ENCODE data around the gene AHRR. TPM values are rescaled to one million over a fixed set of nuclear protein-coding genes. Genes with fewer than 3 reads are reported as not detected.

The AHRR gene
- total RNA-seq, 2 experiments from 2014 or later, result 2.2 to 3.4 TPM

GRCh38 chr5:458547-459353, 137.2 kb downstream of the AHRR start:
- intact Hi-C loops (cut with micrococcal nuclease; ENCODE audit: unreplicated experiment), result no loop called here

DNA sequence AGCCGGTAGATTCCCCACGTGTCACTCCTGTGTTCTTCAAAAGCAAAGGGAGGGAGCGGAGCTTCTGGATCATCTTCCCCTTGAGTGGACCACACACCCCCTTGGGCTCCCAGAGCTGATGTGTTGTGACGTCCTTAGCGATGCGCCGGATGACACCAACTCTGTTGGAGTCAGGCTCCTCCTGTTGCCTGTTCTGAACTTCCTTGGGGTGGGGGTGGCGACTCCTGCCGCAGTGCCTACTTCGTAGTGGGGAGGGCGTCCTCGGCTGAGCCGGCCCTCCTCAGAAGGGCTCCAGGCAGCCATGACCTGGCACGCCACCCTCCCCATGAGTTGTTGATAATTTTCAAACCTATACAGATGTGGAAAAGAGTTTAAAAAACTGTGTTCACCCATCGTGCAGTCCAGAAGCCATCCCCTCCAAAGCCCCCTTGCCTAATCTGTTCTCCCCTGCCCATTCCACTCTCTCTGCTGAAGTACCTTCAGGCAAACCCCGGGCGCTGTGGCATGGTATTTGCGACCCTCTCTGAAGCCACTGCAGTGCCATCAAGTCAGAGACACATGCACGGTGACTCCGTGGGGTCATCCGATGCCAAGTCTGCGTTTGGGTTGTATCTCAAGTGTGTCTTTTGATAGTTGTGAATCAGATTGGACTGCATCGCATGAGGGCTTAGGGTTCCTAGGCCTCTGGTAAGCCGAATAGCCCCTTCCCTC, 138.2 kb downstream of the AHRR start:
- H2AFZ ChIP-seq (ENCODE audit: low read length), result no peak overlapping the region
- intact Hi-C loops (cut with micrococcal nuclease; ENCODE audit: unreplicated experiment), result no loop called here
- peaks cover 4% of the 10 kb centered on the region; the same call in 1 of the 2 replicates for H3K79me2 ChIP-seq (ENCODE audit: insufficient read depth, low read depth, low read length)
- H3K4me2 ChIP-seq (ENCODE audit: low read length), result no peak overlapping the region
- no peak for DNase-seq (ENCODE audit: low spot score)
- CTCF ChIA-PET (ENCODE audit: unreplicated experiment), result no interaction called here
- no peaks in the 10 kb centered on the region for H3K4me1 ChIP-seq (ENCODE audit: insufficient read depth, low read length, poor library complexity, severe bottlenecking)
- no peak overlapping the region for H3K4me3 ChIP-seq (ENCODE audit: low read depth, low read length, poor library complexity, severe bottlenecking)
- BruUV-seq (replicated peaks), result no TSS peak
- TF ChIP-seq, protein P1, sequence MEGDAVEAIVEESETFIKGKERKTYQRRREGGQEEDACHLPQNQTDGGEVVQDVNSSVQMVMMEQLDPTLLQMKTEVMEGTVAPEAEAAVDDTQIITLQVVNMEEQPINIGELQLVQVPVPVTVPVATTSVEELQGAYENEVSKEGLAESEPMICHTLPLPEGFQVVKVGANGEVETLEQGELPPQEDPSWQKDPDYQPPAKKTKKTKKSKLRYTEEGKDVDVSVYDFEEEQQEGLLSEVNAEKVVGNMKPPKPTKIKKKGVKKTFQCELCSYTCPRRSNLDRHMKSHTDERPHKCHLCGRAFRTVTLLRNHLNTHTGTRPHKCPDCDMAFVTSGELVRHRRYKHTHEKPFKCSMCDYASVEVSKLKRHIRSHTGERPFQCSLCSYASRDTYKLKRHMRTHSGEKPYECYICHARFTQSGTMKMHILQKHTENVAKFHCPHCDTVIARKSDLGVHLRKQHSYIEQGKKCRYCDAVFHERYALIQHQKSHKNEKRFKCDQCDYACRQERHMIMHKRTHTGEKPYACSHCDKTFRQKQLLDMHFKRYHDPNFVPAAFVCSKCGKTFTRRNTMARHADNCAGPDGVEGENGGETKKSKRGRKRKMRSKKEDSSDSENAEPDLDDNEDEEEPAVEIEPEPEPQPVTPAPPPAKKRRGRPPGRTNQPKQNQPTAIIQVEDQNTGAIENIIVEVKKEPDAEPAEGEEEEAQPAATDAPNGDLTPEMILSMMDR (conservative IDR thresholded peaks at IDR 0.05; ENCODE audit: low read length), result no peak
- no peak for TF ChIP-seq EZH2phosphoT487 (IDR thresholded peaks at IDR 0.05; ENCODE audit: borderline replicate concordance, low read depth, low read length)
- H3K27ac ChIP-seq (ENCODE audit: low read depth, low read length, poor library complexity, severe bottlenecking), result no peak overlapping the region
- no peaks in the 10 kb centered on the region for H4K20me1 ChIP-seq (ENCODE audit: insufficient read depth, low read length)
- POLR2A ChIA-PET, result no interaction called here
- H3K9me2 ChIP-seq (ENCODE audit: insufficient read depth, low read length), result no peaks in the 10 kb centered on the region
- H3K36me3 ChIP-seq (ENCODE audit: insufficient read depth, low read length), result peaks cover 87% of the 10 kb centered on the region
- no peaks in the 10 kb centered on the region for H3K9me3 ChIP-seq (ENCODE audit: low read length)

More at GRCh38 chr5:458547-459353, 137.2 kb downstream of the AHRR start:
- H4K20me1 ChIP-seq (ENCODE audit: insufficient read depth, low read length), result no peaks in the 10 kb centered on the region
- peaks cover 87% of the 10 kb centered on the region for H3K36me3 ChIP-seq (ENCODE audit: insufficient read depth, low read length)
- TF ChIP-seq, protein P1 (conservative IDR thresholded peaks at IDR 0.05; ENCODE audit: low read length), result no peak
- no peak for TF ChIP-seq EZH2phosphoT487 (IDR thresholded peaks at IDR 0.05; ENCODE audit: borderline replicate concordance, low read depth, low read length)
- H3K4me2 ChIP-seq (ENCODE audit: low read length), result no peak overlapping the region
- H3K4me3 ChIP-seq (ENCODE audit: low read depth, low read length, poor library complexity, severe bottlenecking), result no peak overlapping the region
- H3K4me1 ChIP-seq (ENCODE audit: insufficient read depth, low read length, poor library complexity, severe bottlenecking), result no peaks in the 10 kb centered on the region
- BruUV-seq (replicated peaks), result no TSS peak
- no peak for DNase-seq (ENCODE audit: low spot score)
- no peak overlapping the region for H2AFZ ChIP-seq (ENCODE audit: low read length)
- no peak overlapping the region for H3K27ac ChIP-seq (ENCODE audit: low read depth, low read length, poor library complexity, severe bottlenecking)
- no peaks in the 10 kb centered on the region for H3K9me3 ChIP-seq (ENCODE audit: low read length)
- peaks cover 4% of the 10 kb centered on the region; the same call in 1 of the 2 replicates for H3K79me2 ChIP-seq (ENCODE audit: insufficient read depth, low read depth, low read length)
- H3K9me2 ChIP-seq (ENCODE audit: insufficient read depth, low read length), result no peaks in the 10 kb centered on the region
- CTCF ChIA-PET (ENCODE audit: unreplicated experiment), result no interaction called here
- POLR2A ChIA-PET, result no interaction called here

DNA sequence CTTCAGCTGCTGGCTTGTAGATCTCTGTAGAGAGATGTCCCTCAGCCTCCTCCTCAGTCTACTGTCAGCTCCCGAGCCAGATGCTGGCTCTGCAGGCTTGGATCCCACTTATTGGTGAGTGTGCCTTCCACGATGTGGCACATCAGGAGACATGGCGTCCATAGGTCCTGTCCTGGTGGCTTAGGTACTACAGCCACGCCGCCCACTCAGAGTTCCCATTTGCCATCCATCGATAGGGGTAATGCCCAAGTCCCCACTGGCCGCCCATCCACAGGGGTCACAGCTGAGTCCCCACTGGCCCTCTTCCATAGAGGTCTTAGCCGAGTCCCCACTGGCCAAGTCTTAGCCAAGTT, 138.7 kb downstream of the AHRR start:
- no peaks in the 10 kb centered on the region for H3K9me2 ChIP-seq (ENCODE audit: insufficient read depth, low read length)
- BruUV-seq (replicated peaks), result no TSS peak
- H4K20me1 ChIP-seq (ENCODE audit: insufficient read depth, low read length), result no peaks in the 10 kb centered on the region
- no peaks in the 10 kb centered on the region for H3K9me3 ChIP-seq (ENCODE audit: low read length)
- no peak overlapping the region for H3K27ac ChIP-seq (ENCODE audit: low read depth, low read length, poor library complexity, severe bottlenecking)
- no peaks in the 10 kb centered on the region for H3K4me1 ChIP-seq (ENCODE audit: insufficient read depth, low read length, poor library complexity, severe bottlenecking)
- no peak overlapping the region for H3K4me3 ChIP-seq (ENCODE audit: low read depth, low read length, poor library complexity, severe bottlenecking)
- H3K36me3 ChIP-seq (ENCODE audit: insufficient read depth, low read length), result peaks cover 86% of the 10 kb centered on the region
- CTCF ChIA-PET (ENCODE audit: unreplicated experiment), result no interaction called here
- POLR2A ChIA-PET, result no interaction called here
- no peak for DNase-seq (ENCODE audit: low spot score)
- no peak overlapping the region for H3K4me2 ChIP-seq (ENCODE audit: low read length)
- H2AFZ ChIP-seq (ENCODE audit: low read length), result no peak overlapping the region
- intact Hi-C loops (cut with micrococcal nuclease; ENCODE audit: unreplicated experiment), result no loop called here
- H3K79me2 ChIP-seq (ENCODE audit: insufficient read depth, low read depth, low read length), result peaks cover 4% of the 10 kb centered on the region; the same call in 1 of the 2 replicates
- TF ChIP-seq, protein P1 (conservative IDR thresholded peaks at IDR 0.05; ENCODE audit: low read length), result no peak
- TF ChIP-seq EZH2phosphoT487 (IDR thresholded peaks at IDR 0.05; ENCODE audit: borderline replicate concordance, low read depth, low read length), result no peak

Measured in OCI-LY7 (cell line).